Astrocyte (in vitro differentiated cells and primary cell): Measurements from ENCODE around the gene ISLR2. TPM values are rescaled to one million over a fixed set of nuclear protein-coding genes. Genes with fewer than 3 reads are reported as not detected.
A peak's percentile ranks its signal among the peaks of the same experiment; 100 is the strongest.

Source experiments
- DNase-seq: peaks from one replicate; pipeline ENCODE4 v3.0.0-alpha.2; 2010; ENCODE audit warnings: low read depth
- FAIRE-seq: peaks from 2 replicates; lab custom pipeline; 2011; peaks lifted over from hg19 to GRCh38; lab: Jason Lieb, UNC
- H2AFZ ChIP-seq: 2 replicates; pipeline ENCODE4 v1.6.0; 2012; ENCODE audit warnings: low read depth, low read length, inconsistent platforms
- H3K27ac ChIP-seq: 2 replicates; pipeline ENCODE4 v1.5.1; 2011; ENCODE audit warnings: low read depth, low read length, inconsistent platforms
- H3K27me3 ChIP-seq: 2 replicates; pipeline ENCODE4 v1.6.0; 2011; ENCODE audit warnings: low read length, inconsistent platforms; ENCODE audit not compliant: insufficient read depth
- H3K36me3 ChIP-seq: 2 replicates; pipeline ENCODE4 v1.5.1; 2011; ENCODE audit warnings: low read length, inconsistent platforms; ENCODE audit not compliant: insufficient read depth
- H3K4me1 ChIP-seq: 2 replicates; pipeline ENCODE4 v1.5.1; 2011; ENCODE audit warnings: low read length, inconsistent platforms; ENCODE audit not compliant: insufficient read depth
- H3K4me2 ChIP-seq: 2 replicates; pipeline ENCODE4 v1.6.0; 2012; ENCODE audit warnings: low read length, inconsistent platforms
- H3K4me3 ChIP-seq: 2 replicates; pipeline ENCODE4 v1.5.1; 2011; ENCODE audit warnings: low read depth, mild to moderate bottlenecking, low read length, inconsistent platforms; ENCODE audit not compliant: insufficient read depth
- H3K79me2 ChIP-seq: 2 replicates; pipeline ENCODE4 v1.6.0; 2012; ENCODE audit warnings: mild to moderate bottlenecking, low read length, inconsistent platforms; ENCODE audit not compliant: insufficient read depth
- H3K9ac ChIP-seq: 2 replicates; pipeline ENCODE4 v1.6.0; 2012; ENCODE audit warnings: mild to moderate bottlenecking, low read length, inconsistent platforms
- H3K9me3 ChIP-seq: 2 replicates; pipeline ENCODE4 v1.5.1; 2012; ENCODE audit warnings: low read depth, mild to moderate bottlenecking, low read length, inconsistent platforms; ENCODE audit not compliant: insufficient read depth
- H4K20me1 ChIP-seq: 2 replicates; pipeline ENCODE4 v1.6.0; 2012; ENCODE audit warnings: low read length, inconsistent platforms; ENCODE audit not compliant: insufficient read depth
- H3K27ac Mint-ChIP-seq: one replicate; pipeline ENCODE4 v1.8.0; 2021; ENCODE audit warnings: mild to moderate bottlenecking, mixed read lengths; ENCODE audit not compliant: unreplicated experiment
- H3K27me3 Mint-ChIP-seq: one replicate; pipeline ENCODE4 v1.8.0; 2021; ENCODE audit warnings: low read depth, mixed read lengths; ENCODE audit not compliant: unreplicated experiment
- H3K36me3 Mint-ChIP-seq: one replicate; pipeline ENCODE4 v1.8.0; 2021; ENCODE audit warnings: low read depth, mixed read lengths; ENCODE audit not compliant: unreplicated experiment
- H3K4me1 Mint-ChIP-seq: one replicate; pipeline ENCODE4 v1.8.0; 2021; ENCODE audit warnings: low read depth, mixed read lengths; ENCODE audit not compliant: unreplicated experiment
- H3K4me3 Mint-ChIP-seq: one replicate; pipeline ENCODE4 v1.8.0; 2021; ENCODE audit warnings: mild to moderate bottlenecking, moderate library complexity, mixed read lengths; ENCODE audit not compliant: unreplicated experiment
- H3K9me3 Mint-ChIP-seq: one replicate; pipeline ENCODE4 v1.8.0; 2021; ENCODE audit warnings: mild to moderate bottlenecking, mixed read lengths; ENCODE audit not compliant: unreplicated experiment
- CTCF ChIP-seq: IDR thresholded peaks from 2 replicates; pipeline ENCODE4 v1.5.1; 2011; ENCODE audit warnings: low read depth, mild to moderate bottlenecking, inconsistent platforms, low read length, moderate library complexity; ENCODE audit not compliant: insufficient read depth
- EZH2 ChIP-seq: IDR thresholded peaks from 2 replicates; pipeline ENCODE4 v1.6.1; 2012; ENCODE audit warnings: mild to moderate bottlenecking, low read length, inconsistent platforms; ENCODE audit not compliant: insufficient read depth
- total RNA-seq: library from RNA; stranded (reverse); gene quantifications from 2 replicates; pipeline ENCODE4 v1.2.1, GENCODE V29; 2021

ISLR2 gene
- total RNA-seq, 1 donor from 2014 or later, result 0.14 TPM

- Mint-ChIP-seq H3K27me3 (peaks cover 31% of the 10 kb centered on the region), H3K27ac (peak overlapping the region; percentile 89), H3K9me3 (peaks cover 9% of the 10 kb centered on the region), H3K4me1 (peaks cover 36% of the 10 kb centered on the region), H3K4me3 (peak overlapping the region; percentile 37), H3K36me3 (peaks cover 6% of the 10 kb centered on the region)
- no peaks in the 10 kb centered on the region for H3K27me3 ChIP-seq
- no peaks in the 10 kb centered on the region for H3K9me3 ChIP-seq
- H3K4me1 ChIP-seq, result peaks cover 52% of the 10 kb centered on the region
- H4K20me1 ChIP-seq, result no peaks in the 10 kb centered on the region
- no peaks in the 10 kb centered on the region for H3K79me2 ChIP-seq
- TF ChIP-seq EZH2 (no peak), CTCF (no peak)
- peak overlapping the region; percentile 71 for H3K9ac ChIP-seq
- FAIRE-seq, result peak; percentile 82
- DNase-seq, result peak; percentile 92
- no peak overlapping the region for H3K4me3 ChIP-seq
- peak overlapping the region; percentile 62 for H3K4me2 ChIP-seq
- H2AFZ ChIP-seq, result no peak overlapping the region
- no peaks in the 10 kb centered on the region for H3K36me3 ChIP-seq
- peak overlapping the region; percentile 83 for H3K27ac ChIP-seq
Measured at GRCh38 chr15:74179101-74179841, 48.9 kb downstream of the ISLR2 start.

GRCh38 chr15:74179983-74180880, 49.8 kb downstream of the ISLR2 start:
- H3K9ac ChIP-seq, result peak overlapping the region; percentile 71
- Mint-ChIP-seq H3K27ac (peak overlapping the region; percentile 81), H3K4me3 (no peak overlapping the region), H3K4me1 (peaks cover 36% of the 10 kb centered on the region), H3K36me3 (peaks cover 6% of the 10 kb centered on the region), H3K27me3 (peaks cover 36% of the 10 kb centered on the region), H3K9me3 (peaks cover 7% of the 10 kb centered on the region)
- no peaks in the 10 kb centered on the region for H3K79me2 ChIP-seq
- H3K4me1 ChIP-seq, result peaks cover 53% of the 10 kb centered on the region
- TF ChIP-seq EZH2 (no peak), CTCF (no peak)
- peak overlapping the region; percentile 83 for H3K27ac ChIP-seq
- peak; percentile 62 for FAIRE-seq
- no peaks in the 10 kb centered on the region for H3K9me3 ChIP-seq
- peak overlapping the region; percentile 62 for H3K4me2 ChIP-seq
- H2AFZ ChIP-seq, result no peak overlapping the region
- peak; percentile 71 for DNase-seq
- no peaks in the 10 kb centered on the region for H3K27me3 ChIP-seq
- no peaks in the 10 kb centered on the region for H4K20me1 ChIP-seq
- H3K36me3 ChIP-seq, result no peaks in the 10 kb centered on the region
- H3K4me3 ChIP-seq, result no peak overlapping the region
